Myocyte (in vitro differentiated cells): ENCODE measurements around the gene NPHP4. TPM values are rescaled to one million over a fixed set of nuclear protein-coding genes. Genes with fewer than 3 reads are reported as not detected.

Experiments used
- DNase-seq: peaks from one replicate; pipeline ENCODE4 v3.0.0-alpha.2; 2012; ENCODE audit warnings: low read depth
- total RNA-seq: library from RNA; depleted of rRNA; stranded (reverse); fragments of >200 nt; gene quantifications from 2 replicates; pipeline ENCODE4 v1.2.3, GENCODE V29; 2014

NPHP4 gene
- total RNA-seq, 1 donor from 2014 or later, result 2.9 TPM

- DNase-seq, result peak; percentile 66
These were observed 76.3 kb downstream of the NPHP4 start for GRCh38 chr1:5915587-5916571.

GRCh38 chr1:5914676-5915365, 77.4 kb downstream of the NPHP4 start:
- no peak for DNase-seq

- DNase-seq, result no peak
These were observed 78.3 kb downstream of the NPHP4 start for GRCh38 chr1:5913876-5914275.

- no peak for DNase-seq
These were observed 79.0 kb downstream of the NPHP4 start for GRCh38 chr1:5913078-5913845.

- no peak for DNase-seq
These were observed 80.4 kb downstream of the NPHP4 start for GRCh38 chr1:5911871-5912271.

- DNase-seq, result no peak
These were observed 81.1 kb downstream of the NPHP4 start for GRCh38 chr1:5911157-5911556.

GRCh38 chr1:5910666-5911065, 81.6 kb downstream of the NPHP4 start:
- DNase-seq, result no peak

- DNase-seq, result no peak
These were observed 82.0 kb downstream of the NPHP4 start for GRCh38 chr1:5910276-5910620.

GRCh38 chr1:5909576-5910275, 82.5 kb downstream of the NPHP4 start:
- DNase-seq, result no peak

GRCh38 chr1:5908461-5909375, 83.5 kb downstream of the NPHP4 start:
- DNase-seq, result no peak

GRCh38 chr1:5907966-5908365, 84.3 kb downstream of the NPHP4 start:
- no peak for DNase-seq

GRCh38 chr1:5907386-5907785, 84.8 kb downstream of the NPHP4 start:
- DNase-seq, result no peak

GRCh38 chr1:5906966-5907365, 85.3 kb downstream of the NPHP4 start:
- DNase-seq, result no peak

GRCh38 chr1:5906116-5906515, 86.1 kb downstream of the NPHP4 start:
- no peak for DNase-seq

GRCh38 chr1:5905436-5905835, 86.8 kb downstream of the NPHP4 start:
- no peak for DNase-seq

GRCh38 chr1:5904551-5904950, 87.7 kb downstream of the NPHP4 start:
- DNase-seq, result no peak

GRCh38 chr1:5903680-5904079, 88.5 kb downstream of the NPHP4 start:
- DNase-seq, result no peak

GRCh38 chr1:5903031-5903430, 89.2 kb downstream of the NPHP4 start:
- no peak for DNase-seq

GRCh38 chr1:5901841-5902240, 90.4 kb downstream of the NPHP4 start:
- DNase-seq, result no peak

GRCh38 chr1:5901150-5901549, 91.1 kb downstream of the NPHP4 start:
- no peak for DNase-seq
